NCI-H1694 (cell line): ENCODE measurements around the gene GSK3A.

ENCODE experiments used
- DNase-seq: peaks from one replicate; lab custom pipeline; 2025; lab: John Stamatoyannopoulos, UW

The GSK3A gene

DNA sequence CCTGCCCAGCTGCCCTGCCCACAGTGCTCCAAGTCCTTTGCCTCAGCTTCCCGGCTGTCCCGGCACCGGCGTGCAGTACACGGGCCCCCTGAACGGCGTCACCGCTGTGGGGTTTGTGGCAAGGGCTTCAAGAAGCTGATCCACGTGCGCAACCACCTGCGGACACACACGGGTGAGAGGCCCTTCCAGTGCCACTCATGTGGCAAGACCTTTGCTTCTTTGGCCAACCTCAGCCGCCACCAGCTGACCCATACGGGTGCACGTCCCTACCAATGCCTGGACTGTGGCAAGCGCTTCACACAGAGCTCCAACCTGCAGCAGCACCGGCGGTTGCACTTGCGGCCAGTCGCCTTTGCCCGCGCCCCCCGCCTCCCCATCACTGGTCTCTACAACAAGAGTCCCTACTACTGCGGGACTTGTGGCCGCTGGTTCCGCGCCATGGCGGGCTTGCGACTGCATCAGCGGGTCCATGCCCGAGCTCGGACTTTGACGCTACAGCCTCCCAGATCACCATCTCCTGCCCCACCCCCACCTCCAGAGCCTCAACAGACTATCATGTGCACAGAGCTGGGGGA lies 16.6 kb downstream of the GSK3A start:
- DNase-seq = no peak

DNA sequence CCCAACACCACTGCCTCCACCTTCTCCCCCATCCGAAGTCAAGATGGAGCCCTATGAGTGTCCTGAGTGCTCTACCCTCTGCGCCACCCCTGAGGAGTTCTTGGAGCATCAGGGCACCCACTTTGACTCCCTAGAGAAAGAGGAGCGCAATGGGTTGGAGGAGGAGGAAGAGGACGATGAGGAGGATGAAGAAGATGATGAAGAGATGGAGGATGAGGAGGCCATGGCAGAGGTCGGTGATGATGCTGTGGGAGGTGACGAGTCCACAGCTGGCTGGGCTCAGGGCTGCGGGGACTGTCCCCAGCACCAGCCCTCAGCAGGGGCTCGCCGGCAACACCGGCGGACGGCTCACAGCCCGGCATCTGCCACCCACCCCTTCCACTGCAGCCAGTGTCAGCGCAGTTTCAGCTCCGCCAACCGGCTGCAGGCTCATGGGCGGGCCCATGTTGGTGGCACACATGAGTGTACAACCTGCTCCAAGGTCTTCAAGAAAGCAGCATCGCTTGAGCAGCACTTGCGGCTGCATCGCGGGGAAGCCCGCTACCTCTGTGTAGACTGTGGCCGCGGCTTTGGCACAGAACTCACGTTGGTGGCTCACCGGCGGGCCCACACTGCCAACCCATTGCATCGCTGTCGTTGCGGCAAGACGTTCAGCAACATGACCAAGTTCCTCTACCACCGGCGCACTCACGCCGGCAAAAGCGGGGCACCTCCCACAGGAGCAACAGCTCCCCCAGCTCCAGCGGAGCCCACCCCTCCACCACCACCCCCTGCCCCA lies 17.3 kb downstream of the GSK3A start:
- no peak for DNase-seq

GRCh38 chr19:42220751-42221097 lies 21.7 kb downstream of the GSK3A start:
- no peak for DNase-seq

DNA sequence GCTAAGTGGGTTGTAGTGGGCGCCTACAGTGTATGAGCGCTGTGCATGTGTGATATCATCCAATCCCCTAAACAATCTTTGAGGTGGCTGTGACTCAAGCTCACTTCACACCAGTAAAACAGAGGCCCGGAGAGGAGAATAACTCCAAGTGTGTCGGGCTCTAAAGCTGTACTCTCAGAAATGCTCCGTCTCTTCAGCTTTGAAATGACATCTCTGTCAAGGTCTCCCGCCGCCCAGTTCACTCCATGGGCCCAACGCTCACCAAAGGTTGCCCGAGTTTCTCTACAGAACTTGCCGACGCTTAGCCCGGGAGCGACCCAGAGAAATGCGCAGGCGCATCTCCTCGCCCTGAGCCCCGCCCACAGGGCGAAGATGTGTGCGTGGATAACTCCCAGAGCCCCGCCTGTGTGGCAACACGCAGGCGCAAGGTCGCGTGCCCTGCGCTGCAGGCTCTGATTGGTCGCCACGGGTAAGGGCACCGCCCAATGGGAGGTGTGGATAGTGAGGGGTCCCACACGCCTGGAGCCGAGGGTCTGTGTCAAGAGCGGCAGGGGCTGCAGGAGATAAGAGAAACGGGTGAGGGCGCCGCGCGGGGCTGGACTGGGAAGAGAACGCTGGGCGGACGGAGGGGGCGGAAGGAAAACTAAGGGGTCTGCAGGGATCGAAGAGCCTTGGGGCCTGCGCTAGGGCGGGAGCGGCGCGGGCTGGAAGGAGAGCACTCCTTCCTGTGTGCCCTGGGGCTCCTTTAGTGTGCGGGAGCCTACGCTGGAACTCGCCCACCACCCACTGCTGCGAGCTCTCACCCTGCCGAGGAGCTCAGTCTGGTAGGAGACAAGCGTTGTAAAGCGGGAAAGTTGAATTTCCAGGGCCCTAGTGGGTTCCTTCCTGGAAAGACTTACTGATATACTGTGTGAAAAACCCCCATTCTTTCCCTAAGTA lies 22.3 kb downstream of the GSK3A start, which contains the start of gene ZNF526:
Gene ZNF526, plus strand, starts transcription at position 501 of the 939 bp plus-strand sequence. CDS start 4,092 bp downstream, outside the sequence.
- DNase-seq = peak; percentile 97

DNA sequence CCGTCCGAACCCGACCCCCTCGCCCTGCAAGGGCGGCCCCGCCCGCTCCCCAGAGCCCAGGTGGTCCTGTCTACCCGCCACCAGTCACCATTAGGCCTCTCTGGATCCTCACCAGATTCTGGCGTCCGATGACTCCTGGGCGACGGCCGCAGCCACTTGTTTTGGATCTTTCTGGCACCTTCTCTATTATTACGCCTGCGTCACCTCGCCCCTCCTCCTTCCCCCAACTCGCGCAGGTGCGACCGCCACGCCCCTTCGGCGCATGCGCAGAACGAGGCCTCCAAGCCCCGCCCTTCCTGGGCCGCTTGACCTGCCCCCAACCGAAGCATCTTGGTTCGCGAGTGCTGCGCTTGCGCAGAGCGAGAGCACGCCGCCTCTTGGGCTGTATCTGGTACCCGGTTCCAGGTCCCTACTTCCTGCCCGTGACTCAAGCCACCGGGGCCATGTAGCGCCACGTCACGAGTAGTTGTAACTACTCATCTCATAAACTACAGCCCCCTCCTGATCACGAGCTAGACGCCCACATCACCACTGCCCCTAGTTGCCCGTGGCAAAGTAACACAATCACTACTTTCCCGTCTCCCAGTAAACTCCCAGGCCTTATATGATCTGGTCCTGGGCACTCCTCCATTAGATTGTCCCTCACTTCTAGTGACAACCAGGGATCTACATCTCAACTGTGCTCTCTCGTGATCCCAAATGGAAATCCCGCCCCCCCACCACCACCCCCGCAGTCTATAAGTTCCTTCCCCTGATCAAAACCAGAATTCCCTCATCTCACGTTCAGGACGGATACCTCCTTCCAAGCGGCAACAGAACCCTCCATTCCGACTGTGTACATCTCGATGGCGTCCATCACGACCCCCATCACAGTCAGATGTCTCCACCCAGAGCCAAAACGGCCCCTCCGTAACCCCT lies 24.6 kb downstream of the GSK3A start, which contains the start of gene DEDD2:
Gene DEDD2, minus strand, starts transcription at position 158 of the 918 bp plus-strand sequence. CDS start 670 bp downstream, outside the sequence.
- DNase-seq = peak; percentile 94

- DNase-seq = no peak
Measured at GRCh38 chr19:42216653-42217519, 25.5 kb downstream of the GSK3A start.

DNA sequence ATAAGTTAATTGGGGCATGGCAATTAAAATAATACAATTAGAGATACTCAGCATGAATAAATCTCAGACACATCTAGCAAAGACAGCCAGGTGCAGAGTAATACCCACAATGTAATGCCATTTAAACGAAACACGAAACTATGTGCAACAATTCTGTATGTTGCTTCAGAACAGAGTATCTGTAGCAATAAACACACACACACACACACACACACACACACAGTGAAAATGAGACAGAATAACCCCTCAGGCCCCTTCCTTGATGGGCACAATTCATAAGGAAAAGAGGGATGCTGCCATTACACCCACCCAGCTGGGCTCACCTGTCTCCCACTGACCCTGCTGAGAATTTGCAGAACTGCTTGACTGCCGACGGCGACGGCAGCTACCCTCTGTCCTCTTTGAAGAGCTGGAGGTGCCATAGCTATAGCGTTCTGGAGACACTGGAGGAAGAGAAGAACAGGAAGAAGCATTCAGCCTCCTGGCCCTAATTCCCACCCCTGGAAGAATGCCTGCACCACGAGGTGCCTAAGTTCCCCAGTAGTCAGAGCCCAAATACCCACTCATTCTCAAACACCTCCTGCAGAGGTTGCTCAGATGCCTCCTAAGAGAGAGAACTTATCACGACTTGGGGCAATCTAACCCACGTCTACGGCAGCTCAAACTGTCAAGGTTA lies 27.5 kb downstream of the GSK3A start:
- no peak for DNase-seq

GRCh38 chr19:42212886-42213285 lies 29.5 kb downstream of the GSK3A start:
- DNase-seq = no peak

GRCh38 chr19:42208612-42209011 lies 33.8 kb downstream of the GSK3A start:
- DNase-seq = no peak

- DNase-seq = no peak
Measured at GRCh38 chr19:42207767-42208271, 34.6 kb downstream of the GSK3A start.

DNA sequence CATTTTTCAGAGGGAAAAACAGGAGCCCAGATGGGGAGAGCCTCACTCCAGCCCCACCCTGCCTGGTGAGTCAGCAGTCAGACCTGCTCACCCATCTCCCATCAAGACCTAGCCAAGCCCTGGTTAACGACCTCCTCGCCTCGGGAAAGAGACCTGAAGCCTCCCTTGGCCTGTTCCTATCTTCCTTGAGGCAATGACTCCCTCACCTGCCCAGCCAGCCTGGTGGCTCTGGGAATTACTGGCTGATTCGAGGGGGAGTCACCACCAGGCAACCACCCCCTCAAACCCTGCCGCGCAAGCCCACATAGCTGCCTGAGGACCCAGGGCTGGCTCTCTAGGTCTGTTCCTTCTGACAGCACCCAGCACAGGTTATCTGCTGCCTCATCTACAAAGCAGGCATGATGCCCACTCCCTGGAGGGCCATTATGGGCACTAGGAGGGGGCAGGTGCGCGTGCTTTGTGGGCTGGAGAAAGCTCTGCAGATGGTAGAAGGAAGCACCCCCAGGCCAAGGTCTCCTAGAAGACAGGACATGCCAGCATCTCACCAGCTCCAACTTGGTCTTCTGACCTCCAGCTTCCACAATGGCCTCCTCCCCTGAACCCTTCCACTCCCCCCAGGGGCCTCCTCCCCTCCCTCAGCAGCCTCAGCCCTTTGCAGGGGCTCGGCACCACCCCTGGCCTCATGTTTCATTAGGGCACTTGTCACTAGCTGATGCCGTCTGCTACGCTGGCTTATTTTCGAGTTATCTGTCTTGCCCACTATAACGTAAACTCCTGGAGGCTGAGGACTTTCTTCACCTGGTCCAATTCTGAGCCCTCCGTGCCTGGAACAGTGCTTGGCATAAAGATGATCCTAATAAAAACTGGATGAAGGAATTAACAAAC lies 35.3 kb downstream of the GSK3A start:
- no peak for DNase-seq

GRCh38 chr19:42204664-42205063 lies 37.7 kb downstream of the GSK3A start:
- DNase-seq = no peak

DNA sequence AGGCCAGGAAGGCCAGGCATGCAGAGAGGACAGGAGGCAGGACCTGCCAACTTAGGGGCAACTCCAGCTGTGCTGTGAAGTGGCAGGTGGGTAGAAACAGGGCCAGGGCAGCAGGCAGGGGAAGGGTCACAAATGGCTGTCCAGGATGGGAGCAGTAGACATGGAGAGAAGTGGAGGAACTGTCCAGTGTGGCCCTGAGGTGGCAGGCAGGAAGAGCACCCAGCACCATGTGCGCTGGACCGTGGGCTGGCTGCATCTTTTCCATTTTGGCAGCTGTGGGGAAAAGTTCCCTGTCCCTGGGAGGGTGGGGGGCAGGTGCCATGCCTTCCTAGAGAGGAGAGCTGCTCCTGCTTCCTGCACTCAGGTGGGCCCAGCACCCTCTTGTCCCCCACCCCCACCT lies 38.7 kb downstream of the GSK3A start:
- no peak for DNase-seq

DNA sequence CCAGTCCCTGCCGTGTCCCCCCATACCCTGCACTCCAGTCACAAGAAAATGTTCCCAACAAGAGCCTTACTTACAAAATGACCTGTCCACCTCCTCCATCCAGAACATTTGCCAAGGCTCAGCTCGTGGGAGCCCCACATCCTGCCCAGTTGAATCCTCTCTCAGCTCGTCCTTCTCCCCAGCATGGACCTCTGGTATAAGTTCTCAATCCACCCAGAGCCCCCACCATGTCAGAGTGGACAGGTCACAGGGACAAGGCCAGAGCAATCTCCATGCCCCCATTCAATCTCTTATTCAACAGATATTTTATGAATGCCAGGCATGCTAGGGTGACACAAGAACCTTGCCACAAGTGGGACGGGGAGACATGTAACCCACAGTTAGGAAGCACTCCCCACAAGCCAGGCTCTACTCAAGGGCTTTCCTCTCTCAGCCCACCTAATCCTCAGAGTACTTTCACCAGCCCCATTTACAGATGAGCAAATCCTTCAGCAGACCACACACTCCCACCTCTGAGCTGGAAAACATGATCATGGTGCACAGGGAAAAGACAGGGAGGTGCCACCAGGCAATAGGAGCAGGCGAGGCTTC lies 40.0 kb downstream of the GSK3A start:
- DNase-seq = no peak

GRCh38 chr19:42201489-42202289 lies 40.7 kb downstream of the GSK3A start:
- DNase-seq = no peak

GRCh38 chr19:42200116-42200715 lies 42.2 kb downstream of the GSK3A start:
- no peak for DNase-seq
